ENCODE results near the gene HOOK1.

HOOK1 gene

DNA sequence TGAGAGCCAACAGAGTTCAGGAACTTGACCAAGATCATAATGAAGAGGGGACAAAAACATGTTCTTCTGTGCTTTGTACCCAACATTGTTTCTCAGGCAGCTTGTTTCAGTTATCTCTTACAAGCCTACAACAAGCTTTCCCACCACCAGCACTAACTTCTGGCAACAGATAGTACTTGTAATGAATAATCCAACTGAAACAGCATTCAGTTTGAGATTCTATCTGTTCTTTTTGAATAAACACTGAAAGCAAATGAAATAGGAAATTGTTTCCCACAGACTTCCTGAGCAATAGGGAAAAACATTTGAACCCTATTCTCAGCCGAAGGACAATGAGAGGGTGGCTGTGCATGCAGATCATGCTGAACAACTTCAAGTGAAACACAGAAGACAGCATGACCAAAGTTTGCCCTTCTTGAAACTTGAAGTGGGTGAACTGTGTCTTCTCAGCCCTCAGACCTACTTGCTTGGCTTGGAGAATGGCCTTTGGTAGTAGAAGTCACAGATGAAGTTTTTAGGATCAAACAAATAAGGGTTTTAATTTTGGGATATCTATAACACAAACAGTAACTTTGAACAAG, 11.2 kb upstream of the HOOK1 start:
- no peaks in the 10 kb centered on the region for H3K9me2 ChIP-seq (ENCODE audit: low read depth, low read length)
- no peak overlapping the region for H3K4me3 ChIP-seq (ENCODE audit: low read depth, low read length, poor library complexity, severe bottlenecking)
- no peaks in the 10 kb centered on the region for H3K79me2 ChIP-seq (ENCODE audit: insufficient read depth, low read length)
- H2AFZ ChIP-seq (ENCODE audit: low read length) = no peak overlapping the region
- H3F3A ChIP-seq (ENCODE audit: insufficient read depth, low read length) = no peaks in the 10 kb centered on the region
- H4K20me1 ChIP-seq (ENCODE audit: insufficient read depth, low read length) = no peaks in the 10 kb centered on the region
- no peaks in the 10 kb centered on the region for H3K9me3 ChIP-seq (ENCODE audit: low read length)
- H3K4me1 ChIP-seq (ENCODE audit: insufficient read depth, low read length, severe bottlenecking) = no peaks in the 10 kb centered on the region
- H3K9ac ChIP-seq (ENCODE audit: low read length) = no peak overlapping the region
- no peak for TF ChIP-seq EZH2 (IDR thresholded peaks at IDR 0.05; ENCODE audit: borderline replicate concordance, low read length)
- no peak overlapping the region for H3K27ac ChIP-seq (ENCODE audit: low read depth, low read length, poor library complexity, severe bottlenecking)
- no peaks in the 10 kb centered on the region for H3K36me3 ChIP-seq (ENCODE audit: insufficient read depth, low read length)
- no peak overlapping the region for H3K4me2 ChIP-seq (ENCODE audit: low read length)
- no peaks in the 10 kb centered on the region for H3K27me3 ChIP-seq (ENCODE audit: insufficient read depth, low read length)

GRCh38 chr1:59804301-59804700, 10.4 kb upstream of the HOOK1 start:
- no peaks in the 10 kb centered on the region for H3K79me2 ChIP-seq (ENCODE audit: insufficient read depth, low read length)
- no peak for TF ChIP-seq EZH2 (IDR thresholded peaks at IDR 0.05; ENCODE audit: borderline replicate concordance, low read length)
- TF ChIP-seq CTCF (IDR thresholded peaks at IDR 0.05; ENCODE audit: low read length) = no peak
- no peak overlapping the region for H2AFZ ChIP-seq (ENCODE audit: low read length)
- H4K20me1 ChIP-seq (ENCODE audit: insufficient read depth, low read length) = no peaks in the 10 kb centered on the region
- no peak overlapping the region for H3K4me2 ChIP-seq (ENCODE audit: low read length)
- no peak overlapping the region for H3K9ac ChIP-seq (ENCODE audit: low read length)
- H3K9me3 ChIP-seq (ENCODE audit: low read length) = no peaks in the 10 kb centered on the region
- no peak overlapping the region for H3K27ac ChIP-seq (ENCODE audit: low read depth, low read length, poor library complexity, severe bottlenecking)
- H3K27me3 ChIP-seq (ENCODE audit: insufficient read depth, low read length) = no peaks in the 10 kb centered on the region
- no peaks in the 10 kb centered on the region for H3F3A ChIP-seq (ENCODE audit: insufficient read depth, low read length)
- no peaks in the 10 kb centered on the region for H3K36me3 ChIP-seq (ENCODE audit: insufficient read depth, low read length)
- no peaks in the 10 kb centered on the region for H3K9me2 ChIP-seq (ENCODE audit: low read depth, low read length)
- H3K4me1 ChIP-seq (ENCODE audit: insufficient read depth, low read length, severe bottlenecking) = no peaks in the 10 kb centered on the region
- no peak overlapping the region for H3K4me3 ChIP-seq (ENCODE audit: low read depth, low read length, poor library complexity, severe bottlenecking)

GRCh38 chr1:59805554-59805953, 9.2 kb upstream of the HOOK1 start:
- Histone ChIP-seq H3K9ac (ENCODE audit: low read length) (no peak overlapping the region), H3K4me1 (ENCODE audit: insufficient read depth, low read length, severe bottlenecking) (no peaks in the 10 kb centered on the region), H2AFZ (ENCODE audit: low read length) (no peak overlapping the region), H3K4me3 (ENCODE audit: low read depth, low read length, poor library complexity, severe bottlenecking) (no peak overlapping the region), H3K79me2 (ENCODE audit: insufficient read depth, low read length) (no peaks in the 10 kb centered on the region), H3K36me3 (ENCODE audit: insufficient read depth, low read length) (no peaks in the 10 kb centered on the region), H3K9me3 (ENCODE audit: low read length) (no peaks in the 10 kb centered on the region), H3K4me2 (ENCODE audit: low read length) (no peak overlapping the region), H4K20me1 (ENCODE audit: insufficient read depth, low read length) (no peaks in the 10 kb centered on the region), H3K9me2 (ENCODE audit: low read depth, low read length) (no peaks in the 10 kb centered on the region), H3K27ac (ENCODE audit: low read depth, low read length, poor library complexity, severe bottlenecking) (no peak overlapping the region), H3F3A (ENCODE audit: insufficient read depth, low read length) (no peaks in the 10 kb centered on the region), H3K27me3 (ENCODE audit: insufficient read depth, low read length) (no peaks in the 10 kb centered on the region)
- TF ChIP-seq EZH2 (IDR thresholded peaks at IDR 0.05; ENCODE audit: borderline replicate concordance, low read length) (no peak), CTCF (IDR thresholded peaks at IDR 0.05; ENCODE audit: low read length) (no peak)
